Common myeloid progenitor, CD34-positive (primary cell): ENCODE results near the gene ELL2.

Experiments
- CTCF ChIA-PET: fragments of 350-600 bp; sonication (Branson Sonifier 250); formaldehyde crosslinking; loops from one replicate; lab custom pipeline; 2021; ENCODE audit warnings: antibody characterized with exemption; lab: Charles Lee
- POLR2A ChIA-PET: fragments of 350-600 bp; sonication (Branson Sonifier 250); formaldehyde crosslinking; loops from one replicate; lab custom pipeline; 2021; ENCODE audit warnings: antibody characterized with exemption; lab: Charles Lee
- DNase-seq, 3 donors: peaks; one replicate each; pipeline versions ENCODE4 v3.0.0 to v3.0.0-alpha.2; 2013
- H3K27ac ChIP-seq, 2 experiments: 1 replicate in 1 of 2; 2 replicates in 1 of 2; pipeline ENCODE4 v1.7.0; 2013; ENCODE audit warnings: inconsistent platforms in 2 of 2, low read length in 2 of 2, mild to moderate bottlenecking in 2 of 2, low read depth in 1 of 2, moderate library complexity in 1 of 2; ENCODE audit not compliant: severe bottlenecking in 2 of 2, insufficient read depth in 1 of 2, poor library complexity in 1 of 2
- H3K27me3 ChIP-seq, 5 experiments: replicated peaks in 2 of 5; 1 replicate in 3 of 5; 2 replicates in 2 of 5; pipeline versions ENCODE4 v1.6.1 to v1.7.0; 2013; ENCODE audit warnings: low read length in 4 of 5, mild to moderate bottlenecking in 2 of 5, moderate library complexity in 2 of 5, inconsistent platforms in 1 of 5; ENCODE audit not compliant: insufficient read depth in 5 of 5, control insufficient read depth in 4 of 5
- H3K36me3 ChIP-seq, 4 experiments: 1 replicate in 2 of 4; 2 replicates in 2 of 4; pipeline versions ENCODE4 v1.6.1 to v1.7.0; 2013; ENCODE audit warnings: low read length in 3 of 4, control low read depth in 1 of 4, mild to moderate bottlenecking in 1 of 4; ENCODE audit not compliant: control insufficient read depth in 4 of 4, insufficient read depth in 4 of 4
- H3K4me1 ChIP-seq, 4 experiments: 1 replicate in 3 of 4; 2 replicates in 1 of 4; pipeline versions ENCODE4 v1.6.1 to v1.7.1; 2013; ENCODE audit warnings: low read length in 3 of 4, mild to moderate bottlenecking in 3 of 4, control low read depth in 1 of 4, inconsistent platforms in 1 of 4, moderate library complexity in 1 of 4; ENCODE audit not compliant: control insufficient read depth in 4 of 4, insufficient read depth in 4 of 4; ENCODE audit errors: control extremely low read depth in 1 of 4
- H3K4me3 ChIP-seq, 7 experiments: 1 replicate in 4 of 7; 2 replicates in 3 of 7; pipeline versions ENCODE4 v1.5.1 to v1.7.0; 2013; ENCODE audit warnings: mild to moderate bottlenecking in 7 of 7, low read length in 6 of 7, moderate library complexity in 6 of 7, inconsistent platforms in 2 of 7, low read depth in 2 of 7, control low read depth in 1 of 7; ENCODE audit not compliant: insufficient read depth in 4 of 7, control insufficient read depth in 1 of 7; ENCODE audit errors: extremely low read depth in 1 of 7
- H3K9me3 ChIP-seq, 5 experiments: 1 replicate in 4 of 5; 2 replicates in 1 of 5; pipeline versions ENCODE4 v1.6.1 to v1.7.1; 2013; ENCODE audit warnings: low read length in 4 of 5, mild to moderate bottlenecking in 2 of 5, inconsistent platforms in 1 of 5, low read depth in 1 of 5, moderate library complexity in 1 of 5; ENCODE audit not compliant: control insufficient read depth in 4 of 5, insufficient read depth in 2 of 5; ENCODE audit errors: control extremely low read depth in 1 of 5
- WGBS: methylation state at CpG from one replicate; pipeline ENCODE4 v1.1.5; 2013; ENCODE audit not compliant: insufficient coverage; 5-methylcytosine and 5-hydroxymethylcytosine counted together

The ELL2 gene

DNA sequence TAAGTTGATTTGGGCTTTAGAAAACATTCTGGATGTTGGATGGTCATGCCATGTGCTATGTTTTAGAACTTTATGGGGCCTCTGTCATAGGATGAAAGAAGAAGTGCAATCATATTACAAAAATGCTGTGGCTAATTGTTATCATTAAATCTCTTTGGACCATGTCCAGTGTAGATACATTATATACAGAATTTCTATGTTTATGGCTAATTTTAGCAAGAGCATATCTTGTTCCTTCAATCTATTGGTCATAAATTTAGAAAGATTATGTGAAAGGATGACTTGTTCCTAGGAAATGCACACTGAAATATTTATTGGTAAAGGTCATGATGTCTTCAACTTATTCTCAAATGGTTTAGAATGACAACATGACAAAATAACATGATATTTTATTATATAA lies 42.4 kb upstream of the ELL2 start:
- Histone ChIP-seq H3K36me3 (no peaks in the 10 kb centered on the region), H3K27ac (no peak overlapping the region), H3K4me1 (no peaks in the 10 kb centered on the region), H3K4me3 (no peak overlapping the region), H3K27me3 (no peaks in the 10 kb centered on the region), H3K9me3 (peaks cover 0 to 3% (median 0%) of the 10 kb centered on the region in 5 experiments)
- DNase-seq, result no peak
- POLR2A ChIA-PET, result interaction anchor here (0.6 kb wide), 1 partner anchor 337 kb away, joined by 3 read pairs; no protein-coding TSS in a partner anchor
- CTCF ChIA-PET, result no interaction called here

GRCh38 chr5:96001262-96001661 lies 39.6 kb upstream of the ELL2 start:
- Histone ChIP-seq H3K4me3 (no peak overlapping the region), H3K9me3 (peaks cover 0 to 3% (median 0%) of the 10 kb centered on the region in 5 experiments), H3K27ac (no peak overlapping the region), H3K36me3 (no peaks in the 10 kb centered on the region), H3K27me3 (no peaks in the 10 kb centered on the region), H3K4me1 (no peaks in the 10 kb centered on the region)
- no peak for DNase-seq
- ChIA-PET CTCF (interaction anchor here (1.6 kb wide), 1 partner anchor 14 kb away, joined by 4 read pairs; no protein-coding TSS in a partner anchor), POLR2A (no interaction called here)

DNA sequence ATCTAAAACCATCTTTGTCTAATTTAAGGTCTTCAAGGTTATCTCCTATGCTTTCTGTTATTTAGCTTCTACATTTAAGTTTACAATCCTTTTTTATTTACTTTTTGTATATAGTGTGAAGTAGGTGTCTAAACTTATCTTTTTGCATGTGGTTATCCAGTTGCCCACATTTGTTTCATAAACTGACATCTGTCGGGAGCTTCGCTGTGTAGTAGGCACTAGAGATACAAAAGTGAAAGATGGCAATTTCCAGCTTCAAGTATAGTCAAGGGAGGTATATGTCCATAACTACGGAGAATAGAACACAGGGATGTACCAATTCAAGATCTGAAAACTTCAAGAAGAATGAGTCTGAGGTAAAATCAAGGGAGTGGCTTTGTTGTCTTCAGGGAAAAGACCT lies 38.7 kb upstream of the ELL2 start:
- Histone ChIP-seq H3K4me3 (no peak overlapping the region), H3K9me3 (peaks cover 0 to 3% (median 0%) of the 10 kb centered on the region in 5 experiments), H3K27me3 (no peaks in the 10 kb centered on the region), H3K27ac (no peak overlapping the region), H3K4me1 (no peaks in the 10 kb centered on the region), H3K36me3 (no peaks in the 10 kb centered on the region)
- 100% methylated on average over 3 of the region's 3 CpGs for WGBS
- ChIA-PET CTCF (interaction anchor here (1.6 kb wide), 1 partner anchor 15 kb away, joined by 4 read pairs; no protein-coding TSS in a partner anchor), POLR2A (no interaction called here)
- no peak for DNase-seq

DNA sequence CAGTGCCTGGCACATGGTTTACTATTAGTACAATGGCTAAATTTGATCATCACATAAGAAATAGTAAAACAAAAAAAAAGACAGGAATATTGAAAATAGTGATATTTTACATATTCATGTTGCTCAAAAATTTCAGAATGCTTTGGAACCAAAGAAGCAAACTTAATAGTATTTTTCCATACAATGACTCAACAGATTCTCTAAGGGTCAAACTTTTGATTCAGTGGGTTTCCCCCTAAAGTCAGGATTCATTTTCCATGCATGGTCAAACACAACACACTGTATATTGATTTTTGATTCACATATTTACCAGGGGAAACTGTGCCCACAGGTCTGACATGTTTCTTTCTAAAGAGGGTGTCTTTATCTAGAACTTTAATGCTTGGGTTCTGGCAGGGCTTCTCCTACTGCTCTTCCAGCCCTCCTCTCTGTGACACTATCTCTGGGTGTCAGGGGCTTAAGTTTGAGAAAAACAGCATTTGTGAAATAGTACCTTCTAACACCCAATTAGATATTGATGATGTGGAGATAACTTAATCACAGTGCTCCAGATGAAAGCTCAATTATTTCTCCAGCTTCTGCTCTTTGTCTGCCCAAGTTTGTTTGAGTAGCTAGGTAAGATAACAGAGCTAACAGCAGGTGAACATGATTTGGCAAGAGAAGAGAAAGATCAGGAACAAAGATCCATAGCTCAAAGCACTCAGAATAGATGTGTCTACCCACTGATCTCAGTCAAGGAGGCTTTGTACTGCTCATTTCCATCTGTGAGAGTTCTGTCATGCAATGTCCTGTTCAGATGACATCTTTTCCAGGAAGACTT lies 35.5 kb upstream of the ELL2 start:
- POLR2A ChIA-PET, result no interaction called here
- peaks cover 0 to 3% (median 0%) of the 10 kb centered on the region in 5 experiments for H3K9me3 ChIP-seq
- no peak overlapping the region for H3K4me3 ChIP-seq
- no peaks in the 10 kb centered on the region for H3K4me1 ChIP-seq
- H3K27ac ChIP-seq, result no peak overlapping the region
- CTCF ChIA-PET, result no interaction called here
- DNase-seq, result no peak
- no peaks in the 10 kb centered on the region for H3K36me3 ChIP-seq
- H3K27me3 ChIP-seq, result no peaks in the 10 kb centered on the region

DNA sequence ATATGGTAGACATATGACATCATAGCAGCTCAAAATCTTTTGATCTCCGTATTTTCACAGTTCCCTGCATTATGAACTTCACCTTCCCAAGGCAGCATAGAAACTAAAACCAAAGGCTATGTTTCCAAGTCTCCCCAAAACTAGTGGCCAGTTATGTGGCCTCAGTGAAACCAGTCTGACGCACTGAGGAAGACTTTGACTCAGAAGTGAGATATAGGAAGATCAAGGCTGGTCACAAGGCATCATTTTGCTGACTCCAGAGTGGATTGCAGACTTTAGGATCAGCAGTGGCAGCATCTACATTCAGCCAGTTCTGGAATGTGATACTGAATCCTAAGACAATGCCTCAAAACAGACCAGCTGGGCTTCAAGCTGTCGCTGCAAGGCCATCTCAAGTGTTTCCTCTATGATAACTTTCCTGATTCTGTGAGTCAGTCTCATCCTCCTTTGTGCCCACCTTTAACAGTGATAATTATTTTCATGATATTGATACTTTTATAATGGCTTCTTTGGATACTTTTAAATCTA lies 34.4 kb upstream of the ELL2 start:
- Histone ChIP-seq H3K4me1 (no peaks in the 10 kb centered on the region), H3K4me3 (no peak overlapping the region), H3K27me3 (no peaks in the 10 kb centered on the region), H3K27ac (no peak overlapping the region), H3K36me3 (no peaks in the 10 kb centered on the region), H3K9me3 (peaks cover 0 to 3% (median 0%) of the 10 kb centered on the region in 5 experiments)
- ChIA-PET POLR2A (no interaction called here), CTCF (interaction anchor here (1.7 kb wide), 1 partner anchor 10 kb away, joined by 4 read pairs; no protein-coding TSS in a partner anchor)
- no peak for DNase-seq
- WGBS, result 90% methylated on average over 2 of the region's 3 CpGs

DNA sequence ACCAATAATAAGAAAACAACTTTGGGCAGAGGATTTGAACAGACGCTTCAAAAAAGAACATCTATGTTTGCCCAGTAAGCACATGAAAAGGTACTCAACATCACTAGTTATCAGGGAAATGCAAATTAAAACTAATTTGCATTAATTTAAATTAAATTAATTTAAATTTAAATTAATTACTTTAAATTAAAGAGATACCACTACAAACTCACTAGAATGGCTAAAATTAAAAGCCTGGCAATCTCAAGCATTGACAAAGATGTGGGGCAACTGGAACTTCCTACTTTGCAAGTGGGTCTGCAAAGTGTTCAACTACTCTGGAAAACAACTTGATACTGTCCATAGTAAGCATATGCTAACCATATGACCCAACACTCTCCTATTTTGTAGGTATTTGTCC lies 32.1 kb upstream of the ELL2 start:
- no peak for DNase-seq
- no peak overlapping the region for H3K27ac ChIP-seq
- POLR2A ChIA-PET, result no interaction called here
- H3K4me1 ChIP-seq, result no peaks in the 10 kb centered on the region
- CTCF ChIA-PET, result no interaction called here
- no peaks in the 10 kb centered on the region for H3K27me3 ChIP-seq
- H3K36me3 ChIP-seq, result no peaks in the 10 kb centered on the region
- WGBS, result no CpG with 5 or more reads among the region's 1 CpG
- no peaks in the 10 kb centered on the region for H3K9me3 ChIP-seq
- H3K4me3 ChIP-seq, result no peak overlapping the region

DNA sequence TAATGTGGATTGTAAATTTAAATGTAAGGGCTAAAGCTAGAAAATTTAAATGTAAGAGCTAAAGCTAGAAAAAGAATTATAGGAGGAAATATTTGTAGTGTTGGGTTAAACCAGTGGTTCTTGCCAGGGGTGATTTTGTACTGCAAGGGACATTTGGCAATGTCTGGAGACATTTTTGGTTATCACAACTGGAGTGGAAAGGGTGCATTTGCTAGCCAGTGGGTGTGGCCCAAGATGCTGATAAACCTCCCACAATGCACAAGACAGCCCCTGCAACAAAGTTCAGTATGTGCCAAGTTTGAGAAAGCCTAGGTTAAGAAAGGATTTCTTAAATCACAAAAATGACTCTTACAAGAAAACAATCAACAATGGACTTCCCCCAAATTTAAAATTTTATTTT lies 31.6 kb upstream of the ELL2 start:
- Histone ChIP-seq H3K27me3 (no peaks in the 10 kb centered on the region), H3K4me3 (no peak overlapping the region), H3K27ac (no peak overlapping the region), H3K4me1 (no peaks in the 10 kb centered on the region), H3K9me3 (no peaks in the 10 kb centered on the region), H3K36me3 (no peaks in the 10 kb centered on the region)
- no peak for DNase-seq
- ChIA-PET CTCF (no interaction called here), POLR2A (no interaction called here)
